ENCODE results near the gene RNF144A.

The RNF144A gene

GRCh38 chr2:6957031-6957714 lies 40.0 kb downstream of the RNF144A start:
- TF ChIP-seq, protein P1, sequence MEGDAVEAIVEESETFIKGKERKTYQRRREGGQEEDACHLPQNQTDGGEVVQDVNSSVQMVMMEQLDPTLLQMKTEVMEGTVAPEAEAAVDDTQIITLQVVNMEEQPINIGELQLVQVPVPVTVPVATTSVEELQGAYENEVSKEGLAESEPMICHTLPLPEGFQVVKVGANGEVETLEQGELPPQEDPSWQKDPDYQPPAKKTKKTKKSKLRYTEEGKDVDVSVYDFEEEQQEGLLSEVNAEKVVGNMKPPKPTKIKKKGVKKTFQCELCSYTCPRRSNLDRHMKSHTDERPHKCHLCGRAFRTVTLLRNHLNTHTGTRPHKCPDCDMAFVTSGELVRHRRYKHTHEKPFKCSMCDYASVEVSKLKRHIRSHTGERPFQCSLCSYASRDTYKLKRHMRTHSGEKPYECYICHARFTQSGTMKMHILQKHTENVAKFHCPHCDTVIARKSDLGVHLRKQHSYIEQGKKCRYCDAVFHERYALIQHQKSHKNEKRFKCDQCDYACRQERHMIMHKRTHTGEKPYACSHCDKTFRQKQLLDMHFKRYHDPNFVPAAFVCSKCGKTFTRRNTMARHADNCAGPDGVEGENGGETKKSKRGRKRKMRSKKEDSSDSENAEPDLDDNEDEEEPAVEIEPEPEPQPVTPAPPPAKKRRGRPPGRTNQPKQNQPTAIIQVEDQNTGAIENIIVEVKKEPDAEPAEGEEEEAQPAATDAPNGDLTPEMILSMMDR (IDR thresholded peaks at IDR 0.05; ENCODE audit: low read depth, low read length): no peak
- no peak overlapping the region for H3K4me3 ChIP-seq (ENCODE audit: low read depth, low read length)

GRCh38 chr2:6957910-6958615 lies 40.9 kb downstream of the RNF144A start:
- TF ChIP-seq, protein P1 (IDR thresholded peaks at IDR 0.05; ENCODE audit: low read depth, low read length): no peak
- H3K4me3 ChIP-seq (ENCODE audit: low read depth, low read length): no peak overlapping the region

GRCh38 chr2:6958616-6959235 lies 41.5 kb downstream of the RNF144A start:
- H3K4me3 ChIP-seq (ENCODE audit: low read depth, low read length): no peak overlapping the region
- TF ChIP-seq, protein P1 (IDR thresholded peaks at IDR 0.05; ENCODE audit: low read depth, low read length): no peak

- H3K4me3 ChIP-seq (ENCODE audit: low read depth, low read length): no peak overlapping the region
- TF ChIP-seq, protein P1 (IDR thresholded peaks at IDR 0.05; ENCODE audit: low read depth, low read length): no peak
Observed at GRCh38 chr2:6959751-6960150, 42.5 kb downstream of the RNF144A start.

DNA sequence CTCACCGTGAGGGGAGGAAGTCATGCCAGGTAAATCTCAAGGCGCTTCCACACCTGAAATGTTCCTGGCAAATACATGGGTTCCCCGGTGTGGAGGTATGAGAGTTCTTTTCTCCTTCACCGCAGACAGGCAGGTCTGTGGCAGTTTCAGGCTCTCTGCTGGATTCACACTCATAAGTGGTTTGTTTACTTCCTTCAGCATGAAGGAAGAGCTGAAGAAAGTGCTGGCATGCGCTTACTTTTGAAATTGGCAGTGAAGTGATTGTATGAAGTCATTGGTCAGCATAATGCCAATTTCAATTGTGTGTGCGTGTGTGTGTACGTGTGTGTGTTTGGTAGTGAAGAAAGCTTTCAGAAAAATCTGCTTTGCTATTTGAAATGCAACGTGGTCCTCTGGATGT lies 43.4 kb downstream of the RNF144A start:
- no peak overlapping the region for H3K4me3 ChIP-seq (ENCODE audit: low read depth, low read length)
- TF ChIP-seq, protein P1 (IDR thresholded peaks at IDR 0.05; ENCODE audit: low read depth, low read length): no peak

DNA sequence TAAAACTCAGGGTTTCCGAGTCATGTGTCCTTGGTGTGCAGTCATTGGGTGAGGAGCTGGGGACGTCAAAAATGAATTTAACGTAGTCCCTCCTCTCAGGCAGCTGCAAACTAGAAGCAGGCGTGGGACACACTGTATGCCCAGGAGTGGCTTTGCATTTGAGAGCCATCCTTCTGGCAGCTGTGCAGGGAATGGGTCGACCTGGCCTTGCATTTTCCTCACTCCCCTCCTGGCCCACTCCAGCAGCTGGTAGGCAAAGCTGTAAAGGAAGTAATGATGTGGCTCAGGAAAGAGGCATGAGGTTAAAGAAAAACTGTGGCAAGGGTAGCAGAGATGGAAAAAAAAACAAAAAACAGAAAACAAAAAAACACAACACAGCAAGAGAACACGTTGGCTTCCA lies 46.5 kb downstream of the RNF144A start:
- H3K4me3 ChIP-seq (ENCODE audit: low read depth, low read length): no peak overlapping the region
- TF ChIP-seq, protein P1 (IDR thresholded peaks at IDR 0.05; ENCODE audit: low read depth, low read length): no peak

Data from WI38 (cell line).